ENCODE results near the gene RTTN.

- TF ChIP-seq CTCF (optimal IDR thresholded peaks at IDR 0.05 in 1 of 3, IDR thresholded peaks at IDR 0.05 in 1 of 3, conservative IDR thresholded peaks at IDR 0.05 in 1 of 3; ENCODE audit: extremely low read depth in 1 of 3, insufficient read depth in 2 of 3, low read length in 3 of 3) (no peak), EZH2 (IDR thresholded peaks at IDR 0.05; ENCODE audit: low read length) (no peak)
Measured at GRCh38 chr18:69969491-69969890, 236.0 kb downstream of the RTTN start.

Data from keratinocyte (primary cell).